Neural progenitor cell (in vitro differentiated cells): Measurements from ENCODE around the gene NEURL1B.

Experiments used
- EZH2 ChIP-seq: fragments of 200-600 bp; sonication (generic); IDR thresholded peaks from 2 replicates; pipeline ENCODE4 v1.6.1; 2017; ENCODE audit warnings: antibody characterized with exemption, mild to moderate bottlenecking, moderate library complexity
- EZH2phosphoT487 ChIP-seq: fragments of 200-600 bp; sonication (generic); IDR thresholded peaks from 2 replicates; pipeline ENCODE4 v1.6.1; 2017; ENCODE audit warnings: antibody characterized with exemption
- TF ChIP-seq, protein P1 (sequence below): fragments of 200-600 bp; sonication (generic); IDR thresholded peaks from 2 replicates; pipeline ENCODE4 v1.5.1; 2017; ENCODE audit warnings: antibody characterized with exemption, mild to moderate bottlenecking

DNA sequence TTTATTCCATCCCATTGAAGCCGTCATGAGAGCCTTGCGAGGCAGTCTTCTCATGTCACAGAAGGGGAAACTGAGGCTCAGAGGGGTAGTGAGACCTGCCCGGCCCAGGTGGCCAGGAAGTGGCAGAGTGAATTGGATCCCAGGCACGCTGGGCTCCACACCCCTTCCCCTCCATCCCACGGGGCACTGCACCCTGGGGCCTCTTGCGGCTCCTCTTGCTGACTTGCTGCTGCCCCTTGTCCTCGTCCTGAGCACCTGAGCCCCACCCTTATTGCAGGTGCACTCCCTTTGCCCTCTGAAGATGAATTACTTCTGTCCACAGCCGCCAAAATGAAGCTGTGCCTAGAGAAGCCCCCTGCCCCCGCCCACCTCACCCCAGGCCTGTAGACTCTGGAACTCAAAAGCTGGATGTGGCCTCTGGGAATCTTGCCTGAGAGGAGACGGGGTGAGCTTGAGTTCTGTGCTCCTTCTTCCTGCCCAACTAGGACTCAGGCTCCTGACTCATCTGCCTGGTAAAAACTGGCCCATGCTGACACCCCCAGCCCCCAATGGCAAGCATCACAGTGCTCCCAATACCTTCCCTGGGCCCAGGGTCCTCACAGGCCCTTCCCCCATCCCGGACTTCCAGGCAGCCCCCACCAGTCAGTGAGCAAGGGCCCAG, 6.4 kb downstream of the NEURL1B start:
- TF ChIP-seq, protein P1, sequence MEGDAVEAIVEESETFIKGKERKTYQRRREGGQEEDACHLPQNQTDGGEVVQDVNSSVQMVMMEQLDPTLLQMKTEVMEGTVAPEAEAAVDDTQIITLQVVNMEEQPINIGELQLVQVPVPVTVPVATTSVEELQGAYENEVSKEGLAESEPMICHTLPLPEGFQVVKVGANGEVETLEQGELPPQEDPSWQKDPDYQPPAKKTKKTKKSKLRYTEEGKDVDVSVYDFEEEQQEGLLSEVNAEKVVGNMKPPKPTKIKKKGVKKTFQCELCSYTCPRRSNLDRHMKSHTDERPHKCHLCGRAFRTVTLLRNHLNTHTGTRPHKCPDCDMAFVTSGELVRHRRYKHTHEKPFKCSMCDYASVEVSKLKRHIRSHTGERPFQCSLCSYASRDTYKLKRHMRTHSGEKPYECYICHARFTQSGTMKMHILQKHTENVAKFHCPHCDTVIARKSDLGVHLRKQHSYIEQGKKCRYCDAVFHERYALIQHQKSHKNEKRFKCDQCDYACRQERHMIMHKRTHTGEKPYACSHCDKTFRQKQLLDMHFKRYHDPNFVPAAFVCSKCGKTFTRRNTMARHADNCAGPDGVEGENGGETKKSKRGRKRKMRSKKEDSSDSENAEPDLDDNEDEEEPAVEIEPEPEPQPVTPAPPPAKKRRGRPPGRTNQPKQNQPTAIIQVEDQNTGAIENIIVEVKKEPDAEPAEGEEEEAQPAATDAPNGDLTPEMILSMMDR = no peak
- TF ChIP-seq EZH2phosphoT487 (no peak), EZH2 (no peak)
